SK-N-SH (cell line): ENCODE data around the gene ZDHHC18. TPM values are rescaled to one million over a fixed set of nuclear protein-coding genes. Genes with fewer than 3 reads are reported as not detected.
"Not testable (repeated sequence)": the region's sequence is repeated elsewhere in the genome, so short reads cannot be mapped to it uniquely, and the experiment has no call there.

ENCODE experiments used
- CTCF ChIA-PET: fragments of 300-600, 350-600 bp; formaldehyde crosslinking; extraction: SDS; loops from one replicate; lab custom pipeline; 2021; lab: Yijun Ruan, JAX
- POLR2A ChIA-PET: fragments of 350-600 bp; sonication (Branson Sonifier 250); formaldehyde crosslinking; extraction: SDS; loops from one replicate; lab custom pipeline; 2020; ENCODE audit warnings: antibody characterized with exemption, inconsistent platforms; lab: Yijun Ruan, JAX
- DNase-seq: peaks from one replicate; pipeline ENCODE4 v3.0.0; 2012
- H2AFZ ChIP-seq: fragments of 200-600 bp; sonication (generic); 2 replicates; pipeline ENCODE4 v1.8.1; 2016; ENCODE audit warnings: antibody characterized with exemption, mild to moderate bottlenecking, low read depth
- H3F3A ChIP-seq: fragments of 200-600 bp; sonication (generic); replicated peaks from 2 replicates; pipeline ENCODE3; 2016; ENCODE audit warnings: antibody characterized with exemption, mild to moderate bottlenecking; ENCODE audit not compliant: insufficient read depth
- H3K27ac ChIP-seq, 2 experiments: fragments of 200-500 bp in 1 of 2; fragments of 200-600 bp in 1 of 2; sonication (Bioruptor generic) in 1 of 2; sonication (generic), shearing (Covaris generic) in 1 of 2; 2 replicates each; pipeline versions ENCODE4 v1.5.1 to v1.6.1; 2014 to 2016; ENCODE audit warnings: low read depth in 2 of 2, inconsistent platforms in 1 of 2, low read length in 1 of 2, mild to moderate bottlenecking in 1 of 2, mixed read lengths in 1 of 2
- H3K27me3 ChIP-seq: fragments of 200-600 bp; sonication (generic), shearing (Covaris generic); 2 replicates; pipeline ENCODE4 v1.6.1; 2016; ENCODE audit warnings: mixed run types; ENCODE audit not compliant: insufficient read depth
- H3K36me3 ChIP-seq, 2 experiments: fragments of 200-500 bp in 1 of 2; fragments of 200-600 bp in 1 of 2; sonication (Bioruptor generic) in 1 of 2; sonication (generic) in 1 of 2; replicated peaks in 1 of 2; 2 replicates each; pipeline versions ENCODE3 to v1.5.1; 2014 to 2016; ENCODE audit warnings: low read length in 1 of 2, mild to moderate bottlenecking in 1 of 2; ENCODE audit not compliant: insufficient read depth in 2 of 2, control insufficient read depth in 1 of 2
- H3K4me1 ChIP-seq, 2 experiments: fragments of 200-500 bp in 1 of 2; fragments of 200-600 bp in 1 of 2; sonication (Bioruptor generic) in 1 of 2; sonication (generic), shearing (Covaris generic) in 1 of 2; 2 replicates each; pipeline versions ENCODE4 v1.5.1 to v1.6.1; 2014 to 2016; ENCODE audit warnings: low read depth in 1 of 2, low read length in 1 of 2, mixed run types in 1 of 2; ENCODE audit not compliant: insufficient read depth in 2 of 2, control insufficient read depth in 1 of 2
- H3K4me2 ChIP-seq: fragments of 200-600 bp; sonication (generic), shearing (Covaris generic); 2 replicates; pipeline ENCODE4 v1.6.1; 2017; ENCODE audit warnings: mixed run types
- H3K4me3 ChIP-seq, 2 experiments: fragments of 200-500 bp in 1 of 2; fragments of 200-600 bp in 1 of 2; sonication (Bioruptor generic) in 1 of 2; sonication (generic), shearing (Covaris generic) in 1 of 2; 2 replicates each; pipeline versions ENCODE4 v1.5.1 to v1.8.1; 2014 to 2016; ENCODE audit warnings: low read depth in 2 of 2, inconsistent platforms in 1 of 2, low read length in 1 of 2, mild to moderate bottlenecking in 1 of 2, mixed read lengths in 1 of 2, moderate library complexity in 1 of 2
- H3K79me2 ChIP-seq: fragments of 200-600 bp; sonication (generic); 2 replicates; pipeline ENCODE4 v1.8.1; 2017; ENCODE audit warnings: mild to moderate bottlenecking; ENCODE audit not compliant: insufficient read depth
- H3K9ac ChIP-seq: fragments of 200-600 bp; sonication (generic); 2 replicates; pipeline ENCODE4 v1.6.1; 2017; ENCODE audit warnings: mixed run types
- H3K9me2 ChIP-seq: fragments of 200-600 bp; sonication (generic); 2 replicates; pipeline ENCODE4 v1.6.1; 2017; ENCODE audit warnings: mixed run types
- H3K9me3 ChIP-seq: fragments of 200-600 bp; sonication (generic); 2 replicates; pipeline ENCODE4 v1.6.1; 2017; ENCODE audit warnings: mixed run types, mild to moderate bottlenecking, moderate library complexity
- H4K20me1 ChIP-seq: fragments of 200-600 bp; sonication (generic); 2 replicates; pipeline ENCODE4 v1.6.1; 2017; ENCODE audit warnings: mild to moderate bottlenecking, mixed run types; ENCODE audit not compliant: insufficient read depth
- EP300 ChIP-seq, 2 experiments: IDR thresholded peaks; 2 replicates each; pipeline versions ENCODE4 v1.4.0 to v1.6.1; 2012; ENCODE audit warnings: borderline replicate concordance in 1 of 2, low read depth in 1 of 2, low read length in 1 of 2
- FOXM1 ChIP-seq: IDR thresholded peaks from 2 replicates; pipeline ENCODE4 v1.4.0; 2012; ENCODE audit warnings: low read depth, mild to moderate bottlenecking
- GABPA ChIP-seq: IDR thresholded peaks from 2 replicates; pipeline ENCODE4 v1.4.0; 2012; ENCODE audit warnings: low read depth, mild to moderate bottlenecking
- JUND ChIP-seq: IDR thresholded peaks from 2 replicates; pipeline ENCODE4 v1.4.0; 2012
- POLR2AphosphoS5 ChIP-seq: IDR thresholded peaks from 2 replicates; pipeline ENCODE4 v1.6.1; 2012; ENCODE audit warnings: low read depth, low read length
- RAD21 ChIP-seq: IDR thresholded peaks from 2 replicates; pipeline ENCODE4 v1.6.1; 2012; ENCODE audit warnings: mild to moderate bottlenecking, low read length
- RCOR1 ChIP-seq: fragments of 150-350 bp; IDR thresholded peaks from 2 replicates; pipeline ENCODE4 v1.6.1; 2017; ENCODE audit warnings: antibody characterized with exemption, low read length
- SIN3A ChIP-seq: IDR thresholded peaks from 2 replicates; pipeline ENCODE4 v1.6.1; 2012; ENCODE audit warnings: low read depth, mild to moderate bottlenecking, low read length, moderate library complexity, borderline replicate concordance
- SMC3 ChIP-seq: IDR thresholded peaks from 2 replicates; pipeline ENCODE4 v1.6.1; 2012; ENCODE audit warnings: low read depth, low read length, improper control_type of control experiment
- TAF1 ChIP-seq: IDR thresholded peaks from 2 replicates; pipeline ENCODE4 v1.6.1; 2012; ENCODE audit warnings: low read depth, mild to moderate bottlenecking, low read length, moderate library complexity, borderline replicate concordance
- WGBS: methylation state at CpG from one replicate; pipeline ENCODE4 v1.1.6; 2017; ENCODE audit warnings: low lambda C conversion rate; 5-methylcytosine and 5-hydroxymethylcytosine counted together
- polyA plus RNA-seq, 3 experiments: library from polyadenylated mRNA; depleted of rRNA; stranded (reverse); fragments of >200 nt; gene quantifications; 2 replicates each; pipeline ENCODE4 v1.2.3, GENCODE V29; 2012
- TF ChIP-seq, protein P1 (sequence below): fragments of 200-600 bp; sonication (generic); IDR thresholded peaks from 2 replicates; pipeline ENCODE4 v1.6.1; 2017; ENCODE audit warnings: antibody characterized with exemption, mild to moderate bottlenecking, moderate library complexity

ZDHHC18 gene
- polyA plus RNA-seq, 1 of the 3 experiments (the other 2 are of a cell fraction), result 33.0 TPM

DNA sequence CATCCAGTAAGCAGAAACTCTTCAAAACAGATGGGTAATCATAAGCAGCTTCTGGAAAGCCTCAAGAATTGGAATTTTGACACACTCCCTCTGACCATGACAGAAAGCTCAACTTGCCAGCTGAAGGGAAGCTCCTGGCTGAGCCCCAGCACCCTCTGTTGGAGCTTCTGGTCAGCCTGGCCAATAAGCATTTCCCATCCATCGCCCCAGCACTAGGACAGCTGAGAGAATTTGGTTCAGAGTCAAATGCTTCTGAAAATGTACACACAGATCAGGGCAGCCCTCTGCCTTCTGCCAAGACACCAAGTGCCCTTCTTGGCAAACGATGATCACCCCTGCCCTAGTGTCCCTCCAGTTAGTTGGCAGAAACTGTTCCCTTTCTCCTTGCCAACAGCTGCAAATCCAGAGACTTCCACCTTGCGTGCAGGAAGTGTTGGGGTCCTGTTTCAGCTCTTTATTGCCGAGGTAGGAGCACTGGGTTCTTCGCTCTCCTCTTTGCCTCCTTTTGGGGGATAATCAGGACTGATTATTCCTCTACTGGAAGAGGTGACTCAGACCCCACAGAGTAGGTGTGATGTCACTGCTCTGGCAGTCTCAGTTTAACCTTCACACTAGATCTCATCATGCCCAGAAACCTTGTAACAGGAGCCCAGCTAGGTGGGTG, 26.9 kb upstream of the ZDHHC18 start (continued):
- no peak for TF ChIP-seq SIN3A
- TF ChIP-seq POLR2AphosphoS5, result peak; percentile 17; the same call in 1 of the 2 replicates
- no peak for TF ChIP-seq RCOR1
- TF ChIP-seq, all 33 proteins: peak for 8

DNA sequence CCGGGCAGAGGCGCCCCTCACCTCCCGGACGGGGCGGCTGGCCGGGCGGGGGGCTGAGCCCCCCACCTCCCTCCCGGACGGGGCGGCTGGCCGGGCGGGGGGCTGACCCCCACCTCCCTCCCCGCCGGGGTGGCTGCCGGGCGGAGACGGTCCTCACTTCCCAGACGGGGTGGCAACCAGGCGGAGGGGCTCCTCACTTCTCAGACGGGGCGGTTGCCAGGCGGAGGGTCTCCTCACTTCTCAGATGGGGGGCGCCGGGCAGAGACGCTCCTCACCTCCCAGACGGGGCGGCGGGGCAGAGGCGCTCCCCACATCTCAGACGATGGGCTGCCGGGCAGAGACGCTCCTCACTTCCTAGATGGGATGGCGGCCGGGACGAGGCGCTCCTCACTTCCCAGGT, 22.6 kb upstream of the ZDHHC18 start:
- H3K27me3 ChIP-seq, H4K20me1 ChIP-seq, H3K9me3 ChIP-seq, H3K9ac ChIP-seq, H3K4me2 ChIP-seq, H3K27ac ChIP-seq, H3K79me2 ChIP-seq, CTCF ChIA-PET, H3K4me3 ChIP-seq, H2AFZ ChIP-seq, H3F3A ChIP-seq, DNase-seq, H3K36me3 ChIP-seq, H3K9me2 ChIP-seq, POLR2A ChIA-PET: not testable (repeated sequence)
- H3K4me1 ChIP-seq, result peaks cover 11 to 13% of the 10 kb centered on the region in 2 experiments
- 94% methylated on average over 10 of the region's 36 CpGs for WGBS

DNA sequence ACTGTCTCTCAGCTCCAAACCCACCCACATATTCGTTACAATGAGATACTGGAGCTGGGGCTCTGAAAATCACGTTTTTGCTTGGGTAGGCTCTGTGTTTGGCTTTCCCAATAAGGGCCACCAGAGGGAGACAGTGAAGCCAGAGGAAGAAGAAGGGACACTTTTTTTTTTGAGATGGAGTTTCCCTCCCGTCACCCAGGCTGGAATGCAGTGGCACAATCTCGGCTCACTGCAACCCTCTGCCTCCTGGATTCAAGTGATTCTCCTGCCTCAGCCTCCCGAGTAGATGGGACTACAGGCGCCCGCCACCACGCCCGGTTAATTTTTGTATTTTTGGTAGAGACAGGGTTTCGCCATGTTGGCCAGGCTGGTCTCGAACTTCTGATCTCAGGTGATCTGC, 16.4 kb upstream of the ZDHHC18 start:
- not testable (repeated sequence) for H3K4me1 ChIP-seq, H3K9me3 ChIP-seq, H3K9me2 ChIP-seq, H3K27me3 ChIP-seq, H3F3A ChIP-seq, H3K36me3 ChIP-seq, H3K79me2 ChIP-seq, H3K4me2 ChIP-seq, H4K20me1 ChIP-seq, H3K9ac ChIP-seq, H2AFZ ChIP-seq, H3K27ac ChIP-seq
- peak; percentile 81 for DNase-seq
- TF ChIP-seq, protein P1, sequence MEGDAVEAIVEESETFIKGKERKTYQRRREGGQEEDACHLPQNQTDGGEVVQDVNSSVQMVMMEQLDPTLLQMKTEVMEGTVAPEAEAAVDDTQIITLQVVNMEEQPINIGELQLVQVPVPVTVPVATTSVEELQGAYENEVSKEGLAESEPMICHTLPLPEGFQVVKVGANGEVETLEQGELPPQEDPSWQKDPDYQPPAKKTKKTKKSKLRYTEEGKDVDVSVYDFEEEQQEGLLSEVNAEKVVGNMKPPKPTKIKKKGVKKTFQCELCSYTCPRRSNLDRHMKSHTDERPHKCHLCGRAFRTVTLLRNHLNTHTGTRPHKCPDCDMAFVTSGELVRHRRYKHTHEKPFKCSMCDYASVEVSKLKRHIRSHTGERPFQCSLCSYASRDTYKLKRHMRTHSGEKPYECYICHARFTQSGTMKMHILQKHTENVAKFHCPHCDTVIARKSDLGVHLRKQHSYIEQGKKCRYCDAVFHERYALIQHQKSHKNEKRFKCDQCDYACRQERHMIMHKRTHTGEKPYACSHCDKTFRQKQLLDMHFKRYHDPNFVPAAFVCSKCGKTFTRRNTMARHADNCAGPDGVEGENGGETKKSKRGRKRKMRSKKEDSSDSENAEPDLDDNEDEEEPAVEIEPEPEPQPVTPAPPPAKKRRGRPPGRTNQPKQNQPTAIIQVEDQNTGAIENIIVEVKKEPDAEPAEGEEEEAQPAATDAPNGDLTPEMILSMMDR, result peak; percentile 79
- peak; percentile 56 for TF ChIP-seq RAD21
- TF ChIP-seq SMC3, result peak; percentile 47; the same call in 1 of the 2 replicates
- 57% methylated on average over 10 of the region's 11 CpGs for WGBS
- H3K4me3 ChIP-seq, result peak overlapping the region in 1 of 2 experiments; percentile 44; a peak in 1 of 4 replicates
- ChIA-PET POLR2A (interaction anchor here (0.7 kb wide), 1 partner anchor 26 kb away, joined by 4 read pairs; no protein-coding TSS in a partner anchor), CTCF (interaction anchor here (0.6 to 6.0 kb wide), 26 partner anchors 10 to 405 kb away, joined by 3 to 47 read pairs (median 4); partner anchors contain the start of gene PIGV)

DNA sequence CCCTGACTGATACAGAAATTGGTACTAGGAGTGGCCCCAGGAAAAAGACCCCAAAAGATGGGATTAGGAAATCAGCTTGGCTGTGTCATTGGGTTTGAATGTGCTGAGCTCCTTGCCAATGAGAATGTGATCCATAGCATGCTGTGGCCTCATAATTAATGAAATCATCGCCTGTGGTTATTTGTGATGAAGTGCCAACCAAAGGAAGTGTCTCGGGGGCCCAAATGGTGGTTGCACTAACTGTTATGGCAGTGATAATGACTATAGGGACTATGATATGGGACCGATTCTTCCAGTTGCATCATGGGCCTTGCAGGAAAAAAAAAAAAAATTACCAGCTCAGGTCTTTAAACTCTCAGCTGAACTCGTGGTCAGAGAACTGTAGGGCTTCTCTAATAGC, 15.4 kb upstream of the ZDHHC18 start:
- Histone ChIP-seq H3K9me2 (no peaks in the 10 kb centered on the region), H3K9me3 (no peaks in the 10 kb centered on the region), H3K27me3 (no peaks in the 10 kb centered on the region), H3K79me2 (no peaks in the 10 kb centered on the region), H3K4me2 (no peak overlapping the region), H3K27ac (no peak overlapping the region), H3K9ac (no peak overlapping the region), H3F3A (no peaks in the 10 kb centered on the region), H3K4me1 (no peaks in the 10 kb centered on the region), H3K4me3 (no peak overlapping the region), H2AFZ (no peak overlapping the region), H3K36me3 (no peaks in the 10 kb centered on the region), H4K20me1 (no peaks in the 10 kb centered on the region)
- CTCF ChIA-PET, result interaction anchor here (0.6 to 6.0 kb wide), 20 partner anchors 10 to 273 kb away, joined by 3 to 47 read pairs (median 4); partner anchors contain the start of genes PIGV and ZDHHC18
- no peak for DNase-seq
- WGBS, result 57% methylated on average over 4 of the region's 4 CpGs
- POLR2A ChIA-PET, result no interaction called here
- TF ChIP-seq GABPA (no peak), JUND (no peak), EP300 (IDR thresholded peaks at IDR 0.05; ENCODE audit: borderline replicate concordance in 1 of 2, low read depth in 1 of 2, low read length in 1 of 2) (no peak), TAF1 (no peak), FOXM1 (no peak)
- TF ChIP-seq, protein P1, result no peak
